ENCODE data around the gene SLC43A3. TPM values are rescaled to one million over a fixed set of nuclear protein-coding genes. Genes with fewer than 3 reads are reported as not detected.

The SLC43A3 gene
- polyA plus RNA-seq, 6 donors from 2014 or later, result 14.5 to 20.8 (median 17.5) TPM

GRCh38 chr11:57358543-57358961 is 68.4 kb downstream of the SLC43A3 start:
- H3K27ac Mint-ChIP-seq, result peak overlapping the region in 1 of 6 donors; percentile 5
- H3K27me3 Mint-ChIP-seq, result peaks cover 19 to 31% (median 28%) of the 10 kb centered on the region in 3 donors
- peaks cover 0 to 5% (median 2%) of the 10 kb centered on the region in 3 donors for H3K4me1 Mint-ChIP-seq
- no peak overlapping the region for H3K4me3 Mint-ChIP-seq
- ATAC-seq (ENCODE audit: low read depth in 2 of 2), result no peak
- no peaks in the 10 kb centered on the region for H3K36me3 Mint-ChIP-seq
- no peaks in the 10 kb centered on the region for H3K9me3 Mint-ChIP-seq
- no peak for DNase-seq

- DNase-seq (no peak), ATAC-seq (ENCODE audit: low read depth in 2 of 2) (no peak)
- no peak overlapping the region for H3K27ac Mint-ChIP-seq
- no peaks in the 10 kb centered on the region for H3K36me3 Mint-ChIP-seq
- peaks cover 0 to 5% (median 2%) of the 10 kb centered on the region in 3 donors for H3K4me1 Mint-ChIP-seq
- H3K27me3 Mint-ChIP-seq, result peaks cover 13 to 28% (median 28%) of the 10 kb centered on the region in 3 donors
- no peaks in the 10 kb centered on the region for H3K9me3 Mint-ChIP-seq
- H3K4me3 Mint-ChIP-seq, result no peak overlapping the region
Observed at GRCh38 chr11:57357856-57358255, 69.1 kb downstream of the SLC43A3 start.

GRCh38 chr11:57357310-57357709 is 69.6 kb downstream of the SLC43A3 start:
- no peak overlapping the region for H3K4me3 Mint-ChIP-seq
- peaks cover 12 to 27% (median 25%) of the 10 kb centered on the region in 3 donors for H3K27me3 Mint-ChIP-seq
- DNase-seq (no peak), ATAC-seq (ENCODE audit: low read depth in 2 of 2) (no peak)
- H3K9me3 Mint-ChIP-seq, result no peaks in the 10 kb centered on the region
- no peaks in the 10 kb centered on the region for H3K36me3 Mint-ChIP-seq
- H3K27ac Mint-ChIP-seq, result no peak overlapping the region
- H3K4me1 Mint-ChIP-seq, result peaks cover 0 to 5% (median 2%) of the 10 kb centered on the region in 3 donors

Other genes starting within 250 kb of the SLC43A3 start
- gene LRRC55, start 245.2 kb downstream of the SLC43A3 start, polyA plus RNA-seq (ENCODE audit: low read depth in 6 of 6), result not detected
- gene APLNR, start 189.9 kb downstream of the SLC43A3 start, polyA plus RNA-seq (ENCODE audit: low read depth in 6 of 6), result not detected
- gene TNKS1BP1, start 102.2 kb downstream of the SLC43A3 start, polyA plus RNA-seq (ENCODE audit: low read depth in 6 of 6), result 1 to 10 TPM in 5 of 6 donors, not detected in 1; 1.1 to 3.8 (median 2.9) TPM
- gene SSRP1, start 91.2 kb downstream of the SLC43A3 start, polyA plus RNA-seq (ENCODE audit: low read depth in 6 of 6), result 10 to 100 TPM; 22.7 to 39.6 (median 32.8) TPM
- not detected for gene P2RX3, start 88.8 kb downstream of the SLC43A3 start, polyA plus RNA-seq (ENCODE audit: low read depth in 6 of 6)
- gene PRG3, start 46.0 kb downstream of the SLC43A3 start, polyA plus RNA-seq (ENCODE audit: low read depth in 6 of 6), result not detected
- not detected for gene PRG2, start 36.5 kb downstream of the SLC43A3 start, polyA plus RNA-seq (ENCODE audit: low read depth in 6 of 6)
- gene RTN4RL2, start 33.4 kb upstream of the SLC43A3 start, polyA plus RNA-seq (ENCODE audit: low read depth in 6 of 6), result under 1 TPM in 1 of 6 donors, not detected in 5; 0.12 TPM
- 10 to 100 TPM in 1 of 6 donors, 1 to 10 TPM in 5; 3.2 to 10.9 (median 4.6) TPM for gene SLC43A1, start 88.6 kb upstream of the SLC43A3 start, polyA plus RNA-seq (ENCODE audit: low read depth in 6 of 6)
- gene TIMM10, start 103.6 kb upstream of the SLC43A3 start, polyA plus RNA-seq (ENCODE audit: low read depth in 6 of 6), result 100 to 1,000 TPM in 1 of 6 donors, 10 to 100 TPM in 5; 64.9 to 105 (median 79.9) TPM
- gene SMTNL1, start 110.5 kb upstream of the SLC43A3 start, polyA plus RNA-seq (ENCODE audit: low read depth in 6 of 6), result under 1 TPM in 3 of 6 donors, not detected in 3; 0.18 to 0.40 (median 0.34) TPM
- 100 to 1,000 TPM; 182 to 310 (median 219) TPM for gene UBE2L6, start 140.6 kb upstream of the SLC43A3 start, polyA plus RNA-seq (ENCODE audit: low read depth in 6 of 6)
- under 1 TPM in 1 of 6 donors, not detected in 5; 0.82 TPM for gene SERPING1, start 170.6 kb upstream of the SLC43A3 start, polyA plus RNA-seq (ENCODE audit: low read depth in 6 of 6)
- not detected for gene YPEL4, start 222.8 kb upstream of the SLC43A3 start, polyA plus RNA-seq (ENCODE audit: low read depth in 6 of 6)
- 10 to 100 TPM; 15.1 to 62.2 (median 19.0) TPM for gene CLP1, start 230.6 kb upstream of the SLC43A3 start, polyA plus RNA-seq (ENCODE audit: low read depth in 6 of 6)
- gene ZDHHC5, start 241.0 kb upstream of the SLC43A3 start, polyA plus RNA-seq (ENCODE audit: low read depth in 6 of 6), result 10 to 100 TPM in 5 of 6 donors, 1 to 10 TPM in 1; 6.1 to 39.2 (median 28.2) TPM

Measured in naive B cell (primary cell).